GM21515 (cell line): ENCODE results near the gene CC2D1A.

Experiments used
- ATAC-seq: cut with Tn5 transposase; IDR thresholded peaks from one replicate; pipeline ENCODE4 v1.9.1; 2021; ENCODE audit not compliant: unreplicated experiment

Gene CC2D1A

DNA sequence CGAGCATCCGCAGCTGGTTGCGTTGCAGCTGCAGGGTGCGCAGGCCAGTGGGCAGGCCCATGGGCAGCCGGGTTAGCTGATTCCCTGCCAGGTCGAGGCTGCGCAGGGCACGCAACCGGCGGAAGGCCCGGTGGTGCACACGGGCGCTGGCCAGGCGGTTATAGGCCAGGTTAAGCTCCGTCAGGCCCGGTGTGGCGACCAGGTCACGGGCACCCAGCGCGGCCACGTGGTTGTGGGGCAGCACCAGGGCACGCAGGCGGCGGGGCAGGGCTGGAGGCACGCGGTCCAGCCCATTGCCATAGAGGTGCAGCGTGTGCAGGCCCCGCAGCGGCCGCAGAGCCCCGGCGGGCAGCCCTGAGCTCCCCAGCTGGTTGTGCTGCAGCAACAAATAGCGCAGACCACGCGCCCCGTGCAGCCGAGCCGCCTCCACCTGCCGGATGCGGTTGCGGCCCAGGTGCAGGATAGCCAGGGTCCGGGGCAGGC lies 27.0 kb downstream of the CC2D1A start:
- ATAC-seq: no peak

DNA sequence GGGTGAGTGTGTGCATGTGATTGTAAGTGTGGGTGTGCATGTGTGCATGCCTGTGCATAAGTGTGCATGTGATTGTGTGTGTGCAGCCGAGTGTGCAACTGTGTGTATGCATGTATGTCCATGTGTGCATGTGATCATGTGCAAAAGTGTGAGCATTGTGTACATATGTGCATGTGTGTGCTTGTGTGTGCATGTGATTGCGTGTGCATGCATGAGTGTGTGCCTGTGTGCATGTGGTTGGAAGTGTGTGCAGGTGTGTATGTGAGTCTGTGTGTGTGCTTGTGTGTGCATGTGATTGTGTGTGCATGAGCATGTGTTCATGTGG lies 28.7 kb downstream of the CC2D1A start:
- ATAC-seq: no peak

DNA sequence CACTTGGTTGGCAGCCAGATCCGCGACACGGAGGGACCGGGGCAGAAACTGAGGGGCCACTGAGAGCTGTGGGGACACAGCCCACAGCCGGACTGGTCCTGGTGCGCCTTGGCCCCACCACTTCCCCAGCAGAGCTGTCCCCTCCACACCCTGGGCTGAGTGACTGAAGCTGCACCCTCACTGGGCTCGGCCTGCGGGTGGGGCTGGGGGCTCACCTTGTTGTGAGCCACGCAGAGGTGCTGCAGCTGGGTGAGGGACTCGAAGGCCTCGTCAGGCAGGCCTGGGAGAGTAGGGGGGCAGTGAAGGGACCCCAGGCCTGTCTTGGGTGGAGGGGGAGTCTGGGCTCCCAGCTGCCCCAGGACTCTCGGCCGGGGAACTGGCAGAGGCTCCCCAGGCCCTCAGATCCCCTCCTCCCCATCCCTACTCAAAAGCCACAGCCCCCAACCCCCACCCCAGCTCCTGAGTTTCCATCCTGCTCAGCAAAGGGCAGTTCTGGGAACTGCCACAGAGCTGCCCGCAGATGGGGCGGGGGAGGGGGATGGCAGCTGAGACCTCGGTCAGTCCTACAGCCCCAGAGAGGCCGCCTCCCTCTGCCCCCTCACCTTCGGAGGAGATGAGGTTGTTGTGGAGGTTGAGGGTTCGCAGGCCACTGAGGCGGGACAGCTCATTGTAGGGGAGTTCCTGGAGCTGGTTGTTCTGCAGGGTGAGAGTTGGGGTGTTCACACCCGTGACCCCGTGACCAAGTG lies 29.9 kb downstream of the CC2D1A start:
- ATAC-seq: no peak

DNA sequence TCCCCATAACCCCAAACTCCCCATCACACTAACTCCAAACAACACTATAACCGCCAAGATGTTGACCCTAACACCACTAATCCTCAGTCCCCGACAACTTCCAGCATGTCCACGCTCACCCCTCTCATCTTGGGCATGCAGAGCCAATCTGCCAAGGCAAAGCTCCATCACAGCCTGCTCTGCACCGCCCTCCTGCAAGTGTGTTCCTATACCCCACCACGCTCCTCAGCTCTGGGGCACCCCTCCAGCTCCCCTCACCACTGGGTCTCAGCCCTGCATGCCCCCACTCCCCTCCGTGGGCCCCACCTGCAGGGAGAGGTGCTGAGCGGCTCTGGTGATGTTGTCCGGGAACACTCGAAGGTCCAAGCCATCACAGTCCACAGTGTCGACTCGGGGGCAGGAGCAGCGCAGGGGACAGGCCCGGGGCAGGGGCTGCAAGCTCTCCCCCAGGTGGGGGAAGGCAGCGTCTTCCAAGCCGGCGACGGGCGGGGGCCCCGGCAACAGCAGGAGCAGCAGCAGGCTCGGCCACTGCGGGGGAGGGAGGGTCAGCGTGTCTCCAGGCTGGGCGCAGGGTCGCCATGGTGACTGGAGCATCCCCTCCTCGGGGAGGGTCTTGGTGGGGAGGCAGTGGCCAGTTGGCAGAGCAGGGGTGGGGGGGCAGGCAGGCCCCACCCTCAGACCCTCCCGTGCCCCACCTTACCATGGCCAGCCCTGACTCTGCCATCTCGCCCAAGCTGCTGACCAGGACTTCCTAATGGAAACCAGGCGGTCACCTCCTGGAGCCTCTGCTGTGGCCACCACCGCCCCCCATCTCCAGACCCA lies 31.7 kb downstream of the CC2D1A start:
- ATAC-seq: no peak

DNA sequence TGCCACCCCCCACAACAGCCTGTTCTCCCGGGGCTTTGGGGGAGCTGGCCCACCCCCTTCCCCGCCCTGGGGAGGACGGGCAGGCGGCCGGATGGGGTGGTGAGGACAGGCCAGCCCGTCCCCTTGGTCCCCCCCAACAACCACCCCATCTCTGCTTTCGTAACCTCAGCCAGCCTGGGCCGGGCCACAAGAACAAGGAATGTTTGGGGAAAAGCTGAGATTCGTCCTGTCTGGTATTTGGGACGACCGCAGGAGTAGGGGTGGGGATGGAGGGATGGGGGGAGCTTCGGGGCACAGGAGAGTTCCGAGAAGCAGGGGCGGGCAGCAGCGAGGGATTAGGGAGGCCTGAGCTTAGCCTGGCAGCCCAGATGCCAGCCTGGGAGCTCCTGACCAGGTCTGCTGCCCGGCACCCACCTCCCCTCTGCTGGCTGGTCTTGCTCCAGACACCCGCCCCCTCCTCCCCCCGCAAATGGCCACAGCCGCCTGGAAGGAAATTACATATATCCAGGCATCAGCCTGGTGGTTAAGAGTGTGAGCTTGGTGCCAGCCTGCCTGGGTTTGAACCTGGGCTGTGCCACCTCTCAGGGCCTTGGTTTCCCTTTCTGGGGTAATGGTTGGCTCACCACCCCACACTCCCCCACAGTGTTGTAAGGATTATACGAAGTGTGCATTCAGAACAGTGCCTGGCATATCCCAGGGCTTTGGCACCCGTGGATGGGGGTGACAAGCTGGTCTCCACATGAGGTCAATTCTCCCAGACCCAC lies 32.5 kb downstream of the CC2D1A start, which contains the start of gene PODNL1:
Gene PODNL1, minus strand, starts transcription at position 117 of the 764 bp plus-strand sequence. CDS start 236 bp downstream, outside the sequence.
- no peak for ATAC-seq

DNA sequence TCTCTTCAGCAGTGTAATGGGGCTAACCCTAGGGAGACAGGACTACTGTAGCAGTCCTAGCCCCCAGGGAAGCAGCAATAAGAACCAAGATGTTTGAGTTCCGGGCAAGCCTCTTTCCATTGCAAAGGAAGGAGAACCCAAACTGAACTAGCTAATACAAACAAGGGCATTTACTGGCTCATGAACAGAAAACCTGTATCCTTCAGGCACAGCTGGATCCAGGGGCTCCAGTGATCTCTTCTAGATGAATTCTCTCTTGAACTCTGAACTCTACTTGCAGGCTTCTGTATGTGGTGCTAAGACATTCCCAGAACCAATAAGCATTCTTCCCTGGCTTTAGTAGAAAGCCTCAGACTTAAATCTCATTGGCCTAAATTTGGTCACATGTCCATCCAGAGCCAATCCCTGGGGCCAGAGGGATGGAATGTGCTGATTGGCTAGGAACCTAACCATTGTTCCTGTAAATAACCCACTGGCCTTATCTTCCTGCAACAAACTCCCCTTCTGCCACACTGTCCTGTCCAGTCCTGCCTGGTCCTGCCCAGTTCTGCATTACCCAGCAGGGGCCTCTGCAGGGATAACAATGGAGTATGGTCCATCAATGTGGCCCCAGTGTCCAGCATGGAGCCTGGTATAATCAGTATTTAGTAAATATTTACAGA lies 36.2 kb downstream of the CC2D1A start:
- no peak for ATAC-seq

DNA sequence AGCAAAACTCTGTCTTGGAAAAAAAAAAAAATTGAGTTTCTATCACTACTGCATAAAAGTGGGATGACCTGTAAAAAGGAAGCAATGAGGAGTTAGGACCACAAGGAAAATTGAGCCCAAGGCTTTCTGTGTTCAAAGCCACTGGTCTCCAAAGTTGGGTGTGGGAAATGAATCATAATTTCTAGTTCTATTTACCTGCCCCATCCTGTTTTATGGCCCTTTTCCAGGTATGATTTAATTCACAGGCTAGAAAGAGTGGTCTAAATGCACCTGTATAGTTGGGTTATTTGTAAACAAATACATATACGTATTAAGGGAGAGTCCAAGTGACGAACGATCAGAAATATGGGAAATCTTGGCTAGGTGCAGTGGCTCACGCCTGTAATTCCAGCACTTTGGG lies 40.4 kb downstream of the CC2D1A start:
- ATAC-seq: no peak

DNA sequence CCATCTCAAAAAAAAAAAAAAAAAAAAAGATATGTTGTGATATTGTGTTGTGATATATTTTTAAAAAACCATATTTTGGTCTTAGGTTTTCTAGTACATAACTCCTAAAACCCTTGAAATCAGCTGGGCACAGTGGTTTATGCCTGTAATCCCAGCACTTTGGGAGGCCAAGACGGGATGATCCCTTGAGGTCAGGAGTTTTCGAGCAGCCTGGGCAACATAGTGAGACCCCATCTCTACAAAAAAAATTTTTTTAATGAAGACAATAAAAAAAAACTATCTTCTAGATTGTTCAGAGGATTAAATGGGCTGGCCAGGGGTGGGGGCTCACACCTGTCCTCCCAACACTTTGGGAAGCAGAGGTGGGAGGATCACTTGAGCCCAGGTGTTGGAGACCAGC lies 45.0 kb downstream of the CC2D1A start:
- ATAC-seq: no peak

DNA sequence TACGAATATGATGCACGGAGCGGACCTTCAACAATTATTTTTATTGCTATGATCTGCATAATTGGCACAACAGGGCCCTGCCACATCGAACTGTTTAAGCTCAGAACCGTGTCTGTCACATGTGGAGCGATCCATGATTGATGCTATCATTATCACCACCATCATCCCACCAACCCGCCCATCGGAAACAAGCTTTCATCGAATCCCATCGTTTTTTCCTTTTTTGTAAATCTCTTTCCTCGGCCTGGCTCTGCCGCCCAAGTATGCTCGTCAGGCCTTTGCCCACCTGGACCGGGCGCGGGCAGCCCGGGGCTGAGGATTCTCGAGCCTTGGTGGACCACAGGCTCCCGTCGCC lies 45.8 kb downstream of the CC2D1A start:
- ATAC-seq: peak; percentile 3

DNA sequence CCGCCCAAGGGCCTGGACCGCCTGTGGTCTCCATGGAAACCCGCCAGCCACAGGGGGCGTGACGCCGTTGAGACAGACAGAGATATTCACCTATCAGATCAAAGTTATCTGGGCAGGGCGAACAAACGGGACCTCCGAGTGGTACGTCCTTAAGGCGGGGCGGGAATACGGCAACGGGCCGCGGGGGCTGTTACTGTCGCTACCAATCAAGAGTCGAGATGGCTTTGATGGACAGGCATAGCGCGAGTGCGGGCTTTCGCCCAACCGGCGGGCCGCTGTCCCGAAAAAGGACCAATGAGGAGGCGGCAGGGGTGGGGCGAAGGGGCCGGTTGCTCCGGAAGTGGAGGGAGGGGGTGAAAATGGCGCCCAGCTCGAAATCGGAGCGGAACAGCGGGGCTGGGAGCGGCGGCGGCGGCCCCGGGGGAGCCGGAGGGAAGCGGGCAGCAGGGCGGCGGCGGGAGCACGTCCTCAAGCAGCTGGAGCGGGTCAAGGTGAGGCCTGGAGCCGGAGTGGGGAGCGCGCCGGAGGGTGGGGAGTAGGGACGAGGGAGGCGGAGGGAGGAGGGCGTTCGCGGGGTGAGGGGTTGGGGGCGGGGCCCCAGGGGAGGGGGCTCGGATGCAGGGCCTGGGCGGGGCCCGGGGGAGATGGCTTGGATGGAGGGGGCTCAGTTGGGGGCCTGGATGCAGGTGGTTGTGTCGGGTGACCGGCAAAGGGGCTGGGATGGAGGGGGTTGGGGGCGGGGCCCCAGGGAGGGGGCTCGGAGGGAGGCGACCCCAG lies 46.3 kb downstream of the CC2D1A start, which contains the start of gene DCAF15:
Gene DCAF15, plus strand, starts transcription at position 356 of the 777 bp plus-strand sequence. Its CDS starts 4 bp downstream, at position 360.
- peak; percentile 96 for ATAC-seq

DNA sequence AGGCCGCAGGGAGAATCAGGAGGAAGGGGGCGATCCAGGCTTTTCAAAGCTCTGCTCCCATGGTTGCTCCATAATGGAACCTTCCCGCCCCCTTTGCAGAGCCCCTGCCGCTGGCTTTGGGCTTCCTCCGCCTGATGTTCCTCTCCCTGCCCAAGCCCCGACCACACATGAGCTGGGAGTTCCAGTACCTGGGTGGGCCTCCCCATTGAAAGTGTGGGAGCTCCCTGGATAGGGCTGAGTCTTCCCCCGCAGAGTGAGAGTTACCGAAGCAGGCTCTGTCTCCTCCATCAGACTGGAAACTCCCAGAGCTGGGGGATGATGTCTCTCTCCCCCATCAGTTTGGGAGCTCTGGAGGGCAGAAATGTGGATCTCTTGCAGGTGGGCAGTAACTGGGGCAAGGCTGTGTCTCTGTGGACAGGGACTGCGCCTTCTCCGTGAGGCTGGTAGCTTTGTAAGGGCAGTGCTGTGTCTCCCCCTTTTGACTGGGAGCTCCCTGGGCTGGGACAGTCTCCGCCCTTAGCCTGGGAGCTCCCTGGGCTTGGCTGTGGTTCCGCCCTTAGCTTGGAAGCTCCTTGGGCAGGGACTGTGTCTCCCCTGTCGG lies 47.0 kb downstream of the CC2D1A start:
- no peak for ATAC-seq

DNA sequence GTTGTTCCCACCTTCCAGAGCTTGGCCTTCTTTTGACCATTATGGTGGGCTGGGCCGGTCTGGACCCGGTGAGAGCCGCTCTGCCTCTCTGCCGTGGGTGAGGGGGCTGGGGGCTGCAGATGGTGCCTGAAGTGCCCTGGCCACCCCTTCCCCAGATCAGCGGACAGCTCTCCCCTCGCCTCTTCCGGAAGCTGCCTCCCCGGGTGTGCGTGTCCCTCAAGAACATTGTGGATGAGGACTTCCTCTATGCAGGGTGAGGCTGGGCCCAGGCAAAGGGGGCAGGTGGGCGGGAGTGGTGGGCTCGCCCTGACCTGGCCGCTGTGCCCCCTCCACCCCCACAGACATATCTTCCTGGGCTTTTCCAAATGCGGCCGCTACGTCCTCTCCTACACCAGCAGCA lies 48.2 kb downstream of the CC2D1A start:
- no peak for ATAC-seq

DNA sequence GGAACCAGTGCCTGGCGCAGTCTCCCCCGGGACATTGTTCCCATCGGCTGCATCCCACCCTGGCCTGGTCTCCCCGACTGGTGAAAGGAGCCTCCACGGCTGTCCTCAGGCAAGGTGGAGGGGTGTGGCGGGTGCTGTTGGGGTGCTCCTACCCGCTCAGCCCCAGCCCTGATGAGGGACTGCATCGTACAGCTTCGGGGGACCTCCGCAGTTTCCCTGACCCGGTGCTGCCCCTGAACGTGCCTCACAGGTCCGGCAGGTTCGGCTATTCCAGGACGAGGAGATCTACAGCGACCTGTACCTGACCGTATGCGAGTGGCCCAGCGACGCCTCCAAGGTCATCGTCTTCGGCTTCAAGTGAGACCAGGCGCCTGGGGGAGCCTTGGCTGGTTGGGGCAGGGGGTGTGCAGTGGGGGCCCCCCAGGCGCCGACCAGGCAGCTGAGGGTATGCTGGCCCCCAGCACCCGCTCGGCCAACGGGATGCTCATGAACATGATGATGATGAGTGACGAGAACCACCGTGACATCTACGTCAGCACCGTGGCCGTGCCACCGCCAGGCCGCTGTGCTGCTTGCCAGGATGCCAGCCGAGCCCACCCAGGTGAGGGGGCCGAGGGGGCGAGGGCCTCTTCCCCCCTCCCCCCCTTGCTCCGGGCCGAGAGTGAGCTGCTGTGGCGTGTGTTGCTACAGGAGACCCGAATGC lies 49.8 kb downstream of the CC2D1A start:
- no peak for ATAC-seq

DNA sequence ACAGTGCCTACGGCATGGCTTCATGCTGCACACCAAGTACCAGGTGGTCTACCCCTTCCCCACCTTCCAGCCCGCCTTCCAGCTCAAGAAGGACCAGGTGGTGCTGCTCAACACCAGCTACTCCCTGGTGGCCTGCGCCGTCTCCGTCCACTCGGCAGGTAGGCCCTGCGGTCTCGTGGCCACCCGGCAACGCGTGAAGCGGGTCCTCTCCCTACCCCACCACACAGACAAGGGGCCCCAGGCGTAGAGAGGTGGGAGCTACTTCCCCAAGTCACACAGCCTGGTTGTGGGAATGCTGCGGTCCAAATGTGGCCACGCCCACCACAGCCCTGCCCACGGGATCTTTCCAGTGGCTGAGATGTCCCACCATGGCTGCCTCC lies 50.4 kb downstream of the CC2D1A start:
- ATAC-seq: no peak

DNA sequence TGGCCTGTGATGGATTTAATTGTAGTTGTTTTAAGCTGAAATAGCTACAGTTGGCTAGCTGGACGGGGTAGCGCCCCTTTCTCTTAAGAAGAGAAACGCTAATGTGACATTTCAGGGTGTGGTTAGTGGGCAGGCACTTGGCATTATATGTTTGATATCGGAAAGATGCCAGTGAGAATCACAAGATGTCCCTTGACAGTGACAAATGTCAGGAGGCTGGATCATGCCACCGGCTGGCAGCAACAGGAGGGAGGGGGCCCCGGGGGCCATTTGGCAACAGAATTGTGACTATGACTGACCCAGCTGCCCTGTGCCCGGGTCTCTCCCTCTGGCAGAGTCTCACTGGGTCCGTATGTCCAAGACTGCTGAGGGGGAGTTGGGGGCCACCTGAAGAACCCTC lies 51.0 kb downstream of the CC2D1A start:
- no peak for ATAC-seq

DNA sequence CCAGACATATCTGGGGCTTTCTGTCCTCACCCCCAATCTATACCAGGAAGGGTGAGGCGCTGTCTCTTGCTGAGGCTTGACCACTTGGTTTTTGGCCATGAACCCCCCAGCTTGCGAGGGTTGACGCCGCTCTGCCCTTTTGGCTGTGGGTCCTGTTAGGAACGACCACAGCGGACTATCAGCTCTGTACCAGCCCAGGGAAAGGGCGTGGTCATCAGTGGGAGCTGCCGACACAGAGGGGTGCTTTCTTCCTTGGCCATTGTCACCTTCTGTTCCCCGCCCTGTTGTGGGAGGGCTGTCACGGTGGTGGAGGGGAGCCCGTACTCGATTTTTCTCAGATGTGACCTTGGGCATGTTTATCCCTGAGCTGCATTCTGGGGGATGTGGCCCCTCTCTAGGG lies 52.0 kb downstream of the CC2D1A start:
- ATAC-seq: no peak

DNA sequence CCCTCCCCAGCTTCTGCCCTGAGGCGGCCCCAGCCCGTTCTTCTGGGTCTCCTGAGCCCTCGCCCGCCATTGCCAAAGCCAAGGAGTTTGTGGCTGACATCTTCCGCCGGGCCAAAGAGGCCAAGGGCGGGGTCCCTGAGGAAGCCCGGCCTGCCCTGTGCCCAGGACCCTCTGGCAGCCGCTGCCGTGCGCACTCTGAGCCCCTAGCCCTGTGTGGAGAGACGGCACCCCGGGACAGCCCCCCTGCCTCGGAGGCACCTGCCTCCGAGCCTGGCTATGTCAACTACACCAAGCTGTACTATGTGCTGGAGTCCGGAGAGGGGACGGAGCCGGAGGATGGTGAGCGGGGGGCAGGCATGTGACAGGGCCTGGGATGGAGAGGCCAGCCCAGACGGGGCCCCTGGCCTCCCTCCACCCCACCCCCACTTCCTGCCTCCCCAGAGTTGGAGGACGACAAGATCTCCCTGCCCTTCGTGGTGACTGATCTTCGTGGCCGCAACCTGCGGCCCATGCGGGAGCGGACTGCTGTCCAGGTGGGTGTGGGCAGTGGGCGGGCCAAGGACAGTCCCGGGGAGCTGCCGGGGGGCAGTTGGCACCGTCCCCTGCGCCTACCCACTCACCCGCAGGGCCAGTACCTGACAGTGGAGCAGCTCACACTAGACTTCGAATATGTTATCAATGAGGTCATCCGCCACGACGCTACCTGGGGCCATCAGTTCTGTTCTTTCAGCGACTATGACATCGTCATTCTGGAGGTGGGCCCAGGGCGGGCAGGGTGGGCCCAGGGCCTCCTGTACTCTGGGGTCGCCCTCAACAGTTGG lies 53.4 kb downstream of the CC2D1A start:
- ATAC-seq: no peak
